Measurements from ENCODE around the gene PPP1R14C.

The PPP1R14C gene

GRCh38 chr6:150139533-150139932 is 3.3 kb upstream of the PPP1R14C start:
- DNase-seq = no peak

- no peak for DNase-seq
Observed at GRCh38 chr6:150140236-150140969, 2.4 kb upstream of the PPP1R14C start.

- no peak for DNase-seq
Observed at GRCh38 chr6:150142097-150142669, 661 bp upstream of the PPP1R14C start.

- DNase-seq = no peak
Observed at GRCh38 chr6:150143516-150144293, 861 bp downstream of the PPP1R14C start.

GRCh38 chr6:150144294-150144868 is 1.5 kb downstream of the PPP1R14C start:
- DNase-seq = no peak

- DNase-seq = no peak
Observed at GRCh38 chr6:150145427-150145826, 2.6 kb downstream of the PPP1R14C start.

GRCh38 chr6:150145830-150146229 is 3.0 kb downstream of the PPP1R14C start:
- no peak for DNase-seq

- DNase-seq = no peak
Observed at GRCh38 chr6:150146436-150146835, 3.6 kb downstream of the PPP1R14C start.

- DNase-seq = no peak
Observed at GRCh38 chr6:150149146-150149545, 6.3 kb downstream of the PPP1R14C start.

GRCh38 chr6:150150458-150150820 is 7.6 kb downstream of the PPP1R14C start:
- no peak for DNase-seq

GRCh38 chr6:150150821-150151646 is 8.2 kb downstream of the PPP1R14C start:
- no peak for DNase-seq

- DNase-seq = no peak
Observed at GRCh38 chr6:150152891-150153876, 10.3 kb downstream of the PPP1R14C start.

GRCh38 chr6:150153905-150154492 is 11.2 kb downstream of the PPP1R14C start:
- DNase-seq = no peak

GRCh38 chr6:150156460-150156859 is 13.6 kb downstream of the PPP1R14C start:
- no peak for DNase-seq

GRCh38 chr6:150157081-150157480 is 14.2 kb downstream of the PPP1R14C start:
- DNase-seq = no peak

GRCh38 chr6:150159757-150160156 is 16.9 kb downstream of the PPP1R14C start:
- no peak for DNase-seq

GRCh38 chr6:150163970-150164369 is 21.1 kb downstream of the PPP1R14C start:
- no peak for DNase-seq

GRCh38 chr6:150165020-150165702 is 22.3 kb downstream of the PPP1R14C start:
- DNase-seq = no peak

- no peak for DNase-seq
Observed at GRCh38 chr6:150167479-150167873, 24.6 kb downstream of the PPP1R14C start.

GRCh38 chr6:150169181-150169580 is 26.3 kb downstream of the PPP1R14C start:
- DNase-seq = no peak
